BE2C (cell line): Measurements from ENCODE around the gene SERPINA4. TPM values are rescaled to one million over a fixed set of nuclear protein-coding genes. Genes with fewer than 3 reads are reported as not detected.

Experiments
- DNase-seq: peaks from one replicate; pipeline ENCODE4 v3.0.0-alpha.2; 2020
- H3K27me3 ChIP-seq: fragments of 250-450 bp; sonication (Bioruptor Pico); 2 replicates; pipeline ENCODE4 v1.5.1; 2020; ENCODE audit warnings: mild to moderate bottlenecking
- H3K36me3 ChIP-seq: fragments of 250-450 bp; sonication (Bioruptor Pico); 2 replicates; pipeline ENCODE4 v1.5.1; 2020; ENCODE audit warnings: mild to moderate bottlenecking
- H3K4me1 ChIP-seq: fragments of 250-450 bp; sonication (Bioruptor Pico); 2 replicates; pipeline ENCODE4 v1.5.1; 2020
- H3K4me3 ChIP-seq: 2 replicates; pipeline ENCODE4 v1.5.1; 2011; ENCODE audit warnings: low read depth, low read length
- H3K9me3 ChIP-seq: fragments of 250-450 bp; sonication (Bioruptor Pico); 2 replicates; pipeline ENCODE4 v1.5.1; 2020
- CTCF ChIP-seq: IDR thresholded peaks from 2 replicates; pipeline ENCODE4 v1.5.1; 2012; ENCODE audit warnings: mild to moderate bottlenecking, low read depth, low read length
- polyA plus RNA-seq: library from polyadenylated mRNA; unstranded; fragments of >200 nt; gene quantifications from one replicate; pipeline ENCODE4 v1.2.1, GENCODE V29; 2012; ENCODE audit warnings: low read depth, missing spikeins; ENCODE audit not compliant: insufficient read length, insufficient read depth

The SERPINA4 gene
- polyA plus RNA-seq, result not detected

- H3K36me3 ChIP-seq, result no peaks in the 10 kb centered on the region
- DNase-seq, result no peak
- H3K4me1 ChIP-seq, result no peaks in the 10 kb centered on the region
- no peaks in the 10 kb centered on the region for H3K9me3 ChIP-seq
- TF ChIP-seq CTCF, result no peak
- no peaks in the 10 kb centered on the region for H3K27me3 ChIP-seq
- H3K4me3 ChIP-seq, result no peak within 1 kb of the TSS
Measured at GRCh38 chr14:94560751-94561655, at the start of gene SERPINA4. TSS of gene SERPINA4 (plus strand) at chr14:94561442. CDS start at chr14:94563483, 2,041 bp downstream.

GRCh38 chr14:94514351-94514750 lies 46.9 kb upstream of the SERPINA4 start:
- Histone ChIP-seq H3K4me3 (no peak overlapping the region), H3K36me3 (no peaks in the 10 kb centered on the region), H3K27me3 (peaks cover 3% of the 10 kb centered on the region; the same call in 1 of the 2 replicates), H3K9me3 (no peaks in the 10 kb centered on the region), H3K4me1 (no peaks in the 10 kb centered on the region)
- no peak for DNase-seq
- TF ChIP-seq CTCF, result no peak

GRCh38 chr14:94515426-94515825 lies 45.8 kb upstream of the SERPINA4 start:
- H3K4me1 ChIP-seq, result no peaks in the 10 kb centered on the region
- peaks cover 3% of the 10 kb centered on the region; the same call in 1 of the 2 replicates for H3K27me3 ChIP-seq
- TF ChIP-seq CTCF, result no peak
- no peak for DNase-seq
- H3K36me3 ChIP-seq, result no peaks in the 10 kb centered on the region
- H3K4me3 ChIP-seq, result no peak overlapping the region
- no peaks in the 10 kb centered on the region for H3K9me3 ChIP-seq

GRCh38 chr14:94515856-94516255 lies 45.4 kb upstream of the SERPINA4 start:
- H3K9me3 ChIP-seq, result no peaks in the 10 kb centered on the region
- no peak overlapping the region for H3K4me3 ChIP-seq
- no peaks in the 10 kb centered on the region for H3K36me3 ChIP-seq
- no peaks in the 10 kb centered on the region for H3K4me1 ChIP-seq
- TF ChIP-seq CTCF, result no peak
- H3K27me3 ChIP-seq, result peaks cover 3% of the 10 kb centered on the region; the same call in 1 of the 2 replicates
- DNase-seq, result no peak

- DNase-seq, result no peak
- Histone ChIP-seq H3K4me1 (no peaks in the 10 kb centered on the region), H3K4me3 (no peak overlapping the region), H3K36me3 (no peaks in the 10 kb centered on the region), H3K27me3 (peaks cover 3% of the 10 kb centered on the region; the same call in 1 of the 2 replicates), H3K9me3 (no peaks in the 10 kb centered on the region)
- no peak for TF ChIP-seq CTCF
Measured at GRCh38 chr14:94517248-94517640, 44.0 kb upstream of the SERPINA4 start.

- Histone ChIP-seq H3K9me3 (no peaks in the 10 kb centered on the region), H3K27me3 (peaks cover 2% of the 10 kb centered on the region; the same call in 1 of the 2 replicates), H3K4me3 (no peak overlapping the region), H3K36me3 (no peaks in the 10 kb centered on the region), H3K4me1 (no peaks in the 10 kb centered on the region)
- DNase-seq, result no peak
- TF ChIP-seq CTCF, result no peak
Measured at GRCh38 chr14:94517641-94518257, 43.5 kb upstream of the SERPINA4 start.
